HEK293 (cell line): ENCODE measurements around the gene ABAT.

Source experiments
- ATF2 ChIP-seq: fragments of 450-650 bp; formaldehyde crosslinking; IDR thresholded peaks from 2 replicates; pipeline ENCODE4 v1.5.1; 2016; ENCODE audit warnings: missing biosample characterization, missing genetic modification characterization, low read depth
- CTCF ChIP-seq: fragments of 450-650 bp; formaldehyde crosslinking; IDR thresholded peaks from 2 replicates; pipeline ENCODE4 v1.5.1; 2016; ENCODE audit warnings: missing biosample characterization, missing genetic modification characterization
- GFI1B ChIP-seq: fragments of 450-650 bp; formaldehyde crosslinking; IDR thresholded peaks from 2 replicates; pipeline ENCODE4 v1.5.1; 2016; ENCODE audit warnings: missing biosample characterization, missing genetic modification characterization
- MZF1 ChIP-seq: fragments of 450-650 bp; formaldehyde crosslinking; IDR thresholded peaks from 2 replicates; pipeline ENCODE4 v1.5.1; 2017; ENCODE audit warnings: missing biosample characterization, missing genetic modification characterization, borderline replicate concordance
- ZNF121 ChIP-seq: fragments of 450-650 bp; formaldehyde crosslinking; IDR thresholded peaks from 2 replicates; pipeline ENCODE4 v1.5.1; 2016; ENCODE audit warnings: missing biosample characterization, missing genetic modification characterization
- ZNF146 ChIP-seq: fragments of 450-650 bp; formaldehyde crosslinking; IDR thresholded peaks from 2 replicates; pipeline ENCODE4 v1.5.1; 2016; ENCODE audit warnings: missing biosample characterization, missing genetic modification characterization
- ZNF654 ChIP-seq: fragments of 450-650 bp; formaldehyde crosslinking; IDR thresholded peaks from 2 replicates; pipeline ENCODE4 v1.5.1; 2016; ENCODE audit warnings: low read depth, missing biosample characterization, missing genetic modification characterization
- ZNF658 ChIP-seq: fragments of 450-650 bp; formaldehyde crosslinking; IDR thresholded peaks from 2 replicates; pipeline ENCODE4; 2016; ENCODE audit warnings: missing biosample characterization, missing genetic modification characterization

GRCh38 chr16:8796469-8797363, 122.3 kb downstream of the ABAT start:
- no peak for TF ChIP-seq ZNF146
- TF ChIP-seq ZNF658: no peak
- TF ChIP-seq CTCF (tag by site-specific recombination): no peak
- no peak for TF ChIP-seq GFI1B
- TF ChIP-seq ATF2 (tag by site-specific recombination): no peak
- no peak for TF ChIP-seq ZNF121
- no peak for TF ChIP-seq MZF1 (tag by site-specific recombination)
- no peak for TF ChIP-seq ZNF654 (tag by site-specific recombination)
